Measurements from ENCODE around the gene NCBP2. TPM values are rescaled to one million over a fixed set of nuclear protein-coding genes. Genes with fewer than 3 reads are reported as not detected.

The NCBP2 gene
- total and polyA plus RNA-seq, 4 donors = 40.3 to 59.6 (median 45.1) TPM

GRCh38 chr3:196915375-196915774 is 27.0 kb downstream of the NCBP2 start:
- Histone ChIP-seq H3K36me3 (ENCODE audit: control insufficient read depth in 1 of 2, insufficient read depth in 2 of 2, low read length in 1 of 2) (peaks cover 2 to 3% of the 10 kb centered on the region in 2 donors), H3K4me3 (ENCODE audit: low read length in 2 of 2) (no peak overlapping the region), H3K9me3 (ENCODE audit: control insufficient read depth, low read length) (no peaks in the 10 kb centered on the region), H3K27ac (ENCODE audit: low read depth in 1 of 2, low read length in 2 of 2) (no peak overlapping the region), H3K27me3 (ENCODE audit: control insufficient read depth in 1 of 2, insufficient read depth in 2 of 2, low read length in 1 of 2) (no peaks in the 10 kb centered on the region), H3K4me1 (ENCODE audit: control insufficient read depth in 1 of 2, insufficient read depth in 2 of 2, low read length in 2 of 2) (no peaks in the 10 kb centered on the region)
- DNase-seq (no peak), ATAC-seq (ENCODE audit: low FRiP score) (no peak)
- WGBS, 2 donors = 97 to 100% methylated on average over 3 of the region's 3 CpGs
- intact Hi-C loops (cut with DNase I) = no loop called here

- intact Hi-C loops (cut with DNase I) = no loop called here
- no peak for DNase-seq
- Histone ChIP-seq H3K9me3 (ENCODE audit: control insufficient read depth, low read length) (no peaks in the 10 kb centered on the region), H3K36me3 (ENCODE audit: control insufficient read depth in 1 of 2, insufficient read depth in 2 of 2, low read length in 1 of 2) (peaks cover 2 to 3% of the 10 kb centered on the region in 2 donors), H3K27ac (ENCODE audit: low read depth in 1 of 2, low read length in 2 of 2) (no peak overlapping the region), H3K4me1 (ENCODE audit: control insufficient read depth in 1 of 2, insufficient read depth in 2 of 2, low read length in 2 of 2) (no peaks in the 10 kb centered on the region), H3K27me3 (ENCODE audit: control insufficient read depth in 1 of 2, insufficient read depth in 2 of 2, low read length in 1 of 2) (no peaks in the 10 kb centered on the region), H3K4me3 (ENCODE audit: low read length in 2 of 2) (no peak overlapping the region)
- 91 to 95% methylated on average over 4 of the region's 4 CpGs for WGBS, 2 donors
- no peak for ATAC-seq (ENCODE audit: low FRiP score)
Observed at GRCh38 chr3:196914866-196915265, 27.5 kb downstream of the NCBP2 start.

- Histone ChIP-seq H3K27me3 (ENCODE audit: control insufficient read depth in 1 of 2, insufficient read depth in 2 of 2, low read length in 1 of 2) (no peaks in the 10 kb centered on the region), H3K27ac (ENCODE audit: low read depth in 1 of 2, low read length in 2 of 2) (no peak overlapping the region), H3K9me3 (ENCODE audit: control insufficient read depth, low read length) (no peaks in the 10 kb centered on the region), H3K4me3 (ENCODE audit: low read length in 2 of 2) (no peak overlapping the region), H3K36me3 (ENCODE audit: control insufficient read depth in 1 of 2, insufficient read depth in 2 of 2, low read length in 1 of 2) (peaks cover 0 to 3% of the 10 kb centered on the region in 2 donors), H3K4me1 (ENCODE audit: control insufficient read depth in 1 of 2, insufficient read depth in 2 of 2, low read length in 2 of 2) (no peaks in the 10 kb centered on the region)
- WGBS, 2 donors = 97 to 98% methylated on average over 2 of the region's 2 CpGs
- intact Hi-C loops (cut with DNase I) = no loop called here
- no peak for ATAC-seq (ENCODE audit: low FRiP score)
- DNase-seq = no peak
Observed at GRCh38 chr3:196903740-196904139, 38.6 kb downstream of the NCBP2 start.

GRCh38 chr3:196902296-196902695 is 40.0 kb downstream of the NCBP2 start:
- Histone ChIP-seq H3K27ac (ENCODE audit: low read depth in 1 of 2, low read length in 2 of 2) (no peak overlapping the region), H3K4me3 (ENCODE audit: low read length in 2 of 2) (no peak overlapping the region), H3K4me1 (ENCODE audit: control insufficient read depth in 1 of 2, insufficient read depth in 2 of 2, low read length in 2 of 2) (no peaks in the 10 kb centered on the region), H3K27me3 (ENCODE audit: control insufficient read depth in 1 of 2, insufficient read depth in 2 of 2, low read length in 1 of 2) (no peaks in the 10 kb centered on the region), H3K9me3 (ENCODE audit: control insufficient read depth, low read length) (no peaks in the 10 kb centered on the region), H3K36me3 (ENCODE audit: control insufficient read depth in 1 of 2, insufficient read depth in 2 of 2, low read length in 1 of 2) (peaks cover 0 to 3% of the 10 kb centered on the region in 2 donors)
- intact Hi-C loops (cut with DNase I) = no loop called here
- 65 to 70% methylated on average over 1 of the region's 1 CpG for WGBS, 2 donors
- no peak for ATAC-seq (ENCODE audit: low FRiP score)
- no peak for DNase-seq

GRCh38 chr3:196901768-196902167 is 40.6 kb downstream of the NCBP2 start:
- Histone ChIP-seq H3K27ac (ENCODE audit: low read depth in 1 of 2, low read length in 2 of 2) (no peak overlapping the region), H3K36me3 (ENCODE audit: control insufficient read depth in 1 of 2, insufficient read depth in 2 of 2, low read length in 1 of 2) (peaks cover 0 to 3% of the 10 kb centered on the region in 2 donors), H3K27me3 (ENCODE audit: control insufficient read depth in 1 of 2, insufficient read depth in 2 of 2, low read length in 1 of 2) (no peaks in the 10 kb centered on the region), H3K4me3 (ENCODE audit: low read length in 2 of 2) (no peak overlapping the region), H3K9me3 (ENCODE audit: control insufficient read depth, low read length) (no peaks in the 10 kb centered on the region), H3K4me1 (ENCODE audit: control insufficient read depth in 1 of 2, insufficient read depth in 2 of 2, low read length in 2 of 2) (no peaks in the 10 kb centered on the region)
- intact Hi-C loops (cut with DNase I) = no loop called here
- no peak for ATAC-seq (ENCODE audit: low FRiP score)
- no peak for DNase-seq
- WGBS, 2 donors = 85 to 87% methylated on average over 1 of the region's 1 CpG

- intact Hi-C loops (cut with DNase I) = no loop called here
- H3K36me3 ChIP-seq (ENCODE audit: control insufficient read depth in 1 of 2, insufficient read depth in 2 of 2, low read length in 1 of 2) = no peaks in the 10 kb centered on the region
- DNase-seq (no peak), ATAC-seq (ENCODE audit: low FRiP score) (no peak)
- H3K4me3 ChIP-seq (ENCODE audit: low read length in 2 of 2) = no peak overlapping the region
- H3K9me3 ChIP-seq (ENCODE audit: control insufficient read depth, low read length) = no peaks in the 10 kb centered on the region
- H3K4me1 ChIP-seq (ENCODE audit: control insufficient read depth in 1 of 2, insufficient read depth in 2 of 2, low read length in 2 of 2) = peaks cover 0 to 3% of the 10 kb centered on the region in 2 donors
- H3K27ac ChIP-seq (ENCODE audit: low read depth in 1 of 2, low read length in 2 of 2) = no peak overlapping the region
- WGBS, 2 donors = 93 to 96% methylated on average over 6 of the region's 6 CpGs
- H3K27me3 ChIP-seq (ENCODE audit: control insufficient read depth in 1 of 2, insufficient read depth in 2 of 2, low read length in 1 of 2) = no peaks in the 10 kb centered on the region
Observed at GRCh38 chr3:196896229-196896628, 46.1 kb downstream of the NCBP2 start.

- intact Hi-C loops (cut with DNase I) = no loop called here
- Histone ChIP-seq H3K27ac (ENCODE audit: low read depth in 1 of 2, low read length in 2 of 2) (no peak overlapping the region), H3K36me3 (ENCODE audit: control insufficient read depth in 1 of 2, insufficient read depth in 2 of 2, low read length in 1 of 2) (no peaks in the 10 kb centered on the region), H3K4me3 (ENCODE audit: low read length in 2 of 2) (no peak overlapping the region), H3K4me1 (ENCODE audit: control insufficient read depth in 1 of 2, insufficient read depth in 2 of 2, low read length in 2 of 2) (peaks cover 0 to 3% of the 10 kb centered on the region in 2 donors), H3K27me3 (ENCODE audit: control insufficient read depth in 1 of 2, insufficient read depth in 2 of 2, low read length in 1 of 2) (no peaks in the 10 kb centered on the region), H3K9me3 (ENCODE audit: control insufficient read depth, low read length) (no peaks in the 10 kb centered on the region)
- ATAC-seq (ENCODE audit: low FRiP score) (no peak), DNase-seq (no peak)
- WGBS, 2 donors = 88 to 93% methylated on average over 13 of the region's 13 CpGs
Observed at GRCh38 chr3:196894557-196895295, 47.6 kb downstream of the NCBP2 start.

- Histone ChIP-seq H3K4me3 (ENCODE audit: low read length in 2 of 2) (no peak overlapping the region), H3K9me3 (ENCODE audit: control insufficient read depth, low read length) (no peaks in the 10 kb centered on the region), H3K27ac (ENCODE audit: low read depth in 1 of 2, low read length in 2 of 2) (no peak overlapping the region), H3K27me3 (ENCODE audit: control insufficient read depth in 1 of 2, insufficient read depth in 2 of 2, low read length in 1 of 2) (no peaks in the 10 kb centered on the region), H3K36me3 (ENCODE audit: control insufficient read depth in 1 of 2, insufficient read depth in 2 of 2, low read length in 1 of 2) (peaks cover 3 to 6% of the 10 kb centered on the region in 2 donors), H3K4me1 (ENCODE audit: control insufficient read depth in 1 of 2, insufficient read depth in 2 of 2, low read length in 2 of 2) (peaks cover 0 to 3% of the 10 kb centered on the region in 2 donors)
- intact Hi-C loops (cut with DNase I) = no loop called here
- DNase-seq (no peak), ATAC-seq (ENCODE audit: low FRiP score) (no peak)
- 88 to 89% methylated on average over 6 of the region's 6 CpGs for WGBS, 2 donors
Observed at GRCh38 chr3:196889844-196890708, 52.3 kb downstream of the NCBP2 start.

Data from aorta (tissue), 5 donors.